CD14-positive monocyte (primary cell): ENCODE measurements around the gene LAMB3. TPM values are rescaled to one million over a fixed set of nuclear protein-coding genes. Genes with fewer than 3 reads are reported as not detected.

ENCODE experiments used
- DNase-seq, 3 donors: peaks; one replicate each; pipeline ENCODE4 v3.0.0-alpha.2; 2011 to 2022
- H2AFZ ChIP-seq: 2 replicates; pipeline ENCODE4 v1.6.0; 2012; ENCODE audit warnings: mild to moderate bottlenecking, low read depth, low read length, inconsistent platforms; ENCODE audit not compliant: insufficient read depth, poor library complexity, severe bottlenecking
- H3K27ac ChIP-seq, 2 donors: 1 replicate in 1 of 2; 2 replicates in 1 of 2; pipeline ENCODE4 v1.5.1; 2012 to 2013; ENCODE audit warnings: low read length in 2 of 2, control low read depth in 1 of 2, inconsistent platforms in 1 of 2, low read depth in 1 of 2, mild to moderate bottlenecking in 1 of 2
- H3K27me3 ChIP-seq, 2 donors: one replicate each; pipeline versions ENCODE4 v1.6.0 to v1.6.1; 2011 to 2013; ENCODE audit warnings: low read length in 2 of 2; ENCODE audit not compliant: control insufficient read depth in 2 of 2, insufficient read depth in 2 of 2
- H3K36me3 ChIP-seq, 2 donors: replicated peaks in 1 of 2; 1 replicate in 1 of 2; 2 replicates in 1 of 2; pipeline versions ENCODE4 v1.5.1 to v1.6.1; 2012 to 2013; ENCODE audit warnings: low read length in 2 of 2, control low read depth in 1 of 2, inconsistent platforms in 1 of 2, mild to moderate bottlenecking in 1 of 2; ENCODE audit not compliant: insufficient read depth in 2 of 2, control insufficient read depth in 1 of 2
- H3K4me1 ChIP-seq, 2 donors: 1 replicate in 1 of 2; 2 replicates in 1 of 2; pipeline versions ENCODE4 v1.5.1 to v1.6.1; 2012 to 2013; ENCODE audit warnings: low read length in 2 of 2, control low read depth in 1 of 2, inconsistent platforms in 1 of 2, mild to moderate bottlenecking in 1 of 2, moderate library complexity in 1 of 2; ENCODE audit not compliant: insufficient read depth in 2 of 2, control insufficient read depth in 1 of 2
- H3K4me2 ChIP-seq: replicated peaks from 2 replicates; pipeline ENCODE3; 2012; ENCODE audit warnings: low read length, moderate library complexity, mild to moderate bottlenecking; ENCODE audit not compliant: poor library complexity, severe bottlenecking; ENCODE audit errors: extremely low read depth
- H3K4me3 ChIP-seq, 3 experiments: fragments of 200-600 bp in 1 of 3; sonication (generic) in 1 of 3; replicated peaks in 1 of 3; 1 replicate in 2 of 3; 2 replicates in 1 of 3; pipeline ENCODE4 v1.5.1; 2011 to 2013; ENCODE audit warnings: low read length in 3 of 3, mild to moderate bottlenecking in 3 of 3, control low read depth in 2 of 3, low read depth in 2 of 3, inconsistent platforms in 1 of 3, moderate library complexity in 1 of 3
- H3K79me2 ChIP-seq: 2 replicates; pipeline ENCODE4 v1.6.0; 2012; ENCODE audit warnings: mild to moderate bottlenecking, control low read depth, inconsistent platforms, low read length, moderate library complexity; ENCODE audit not compliant: insufficient read depth
- H3K9ac ChIP-seq: 2 replicates; pipeline ENCODE4 v1.6.0; 2017; ENCODE audit warnings: low read length, mild to moderate bottlenecking; ENCODE audit not compliant: insufficient read depth, poor library complexity, severe bottlenecking
- H3K9me3 ChIP-seq, 2 donors: replicated peaks in 1 of 2; 1 replicate in 1 of 2; 2 replicates in 1 of 2; pipeline versions ENCODE4 v1.5.1 to v1.6.1; 2012 to 2013; ENCODE audit warnings: low read length in 2 of 2, control low read depth in 1 of 2; ENCODE audit not compliant: control insufficient read depth in 1 of 2, insufficient read depth in 1 of 2
- H4K20me1 ChIP-seq: 2 replicates; pipeline ENCODE4 v1.6.0; 2012; ENCODE audit warnings: mild to moderate bottlenecking, low read length, control low read depth, moderate library complexity; ENCODE audit not compliant: insufficient read depth
- H3K27ac Mint-ChIP-seq, 7 donors: one replicate each; pipeline ENCODE4 v1.8.0; 2020; ENCODE audit warnings: mild to moderate bottlenecking in 7 of 7, mixed read lengths in 7 of 7, moderate library complexity in 6 of 7, inconsistent platforms in 2 of 7
- H3K27me3 Mint-ChIP-seq, 3 donors: one replicate each; pipeline ENCODE4 v1.8.0; 2021 to 2022; ENCODE audit warnings: low read depth in 3 of 3, mild to moderate bottlenecking in 3 of 3, mixed read lengths in 3 of 3, moderate library complexity in 3 of 3, inconsistent platforms in 1 of 3
- H3K36me3 Mint-ChIP-seq, 2 donors: one replicate each; pipeline ENCODE4 v1.8.0; 2020; ENCODE audit warnings: mixed read lengths in 2 of 2, inconsistent platforms in 1 of 2, mild to moderate bottlenecking in 1 of 2
- H3K4me1 Mint-ChIP-seq: one replicate; pipeline ENCODE4 v1.8.0; 2020; ENCODE audit warnings: mild to moderate bottlenecking, mixed read lengths
- H3K4me3 Mint-ChIP-seq, 2 donors: one replicate each; pipeline ENCODE4 v1.8.0; 2020; ENCODE audit warnings: mild to moderate bottlenecking in 2 of 2, mixed read lengths in 2 of 2, moderate library complexity in 1 of 2
- H3K9me3 Mint-ChIP-seq, 7 donors: one replicate each; pipeline ENCODE4 v1.8.0; 2020 to 2022; ENCODE audit warnings: mixed read lengths in 7 of 7, mild to moderate bottlenecking in 6 of 7, moderate library complexity in 6 of 7, inconsistent platforms in 2 of 7
- CTCF ChIP-seq: fragments of 200-600 bp; IDR thresholded peaks from one replicate; pipeline ENCODE4 v1.8.0; 2022; ENCODE audit warnings: antibody characterized with exemption, mild to moderate bottlenecking
- WGBS: methylation state at CpG from one replicate; pipeline ENCODE4 v1.1.5; 2013; ENCODE audit warnings: missing lambda C conversion rate; ENCODE audit not compliant: insufficient coverage; 5-methylcytosine and 5-hydroxymethylcytosine counted together
- intact Hi-C, 2 donors: fragments of 100-400 bp; cut with micrococcal nuclease; formaldehyde crosslinking; loops; one replicate each; pipeline versions ENCODE4 v1.15.0 to v1.15.1; 2023
- polyA plus RNA-seq, 3 donors: library from polyadenylated mRNA; depleted of rRNA in 1 of 3; unstranded in 2 of 3; stranded (reverse) in 1 of 3; fragments of 300-500 nt in 2 of 3; fragments of >200 nt in 1 of 3; fragmentation: Illumina TruSeq in 2 of 3; gene quantifications; 1 replicate in 2 of 3; 2 replicates in 1 of 3; pipeline ENCODE4 v1.2.3, GENCODE V29; 2012 to 2021

The LAMB3 gene
- polyA plus RNA-seq, 3 donors, result 0.29 to 0.67 (median 0.30) TPM

GRCh38 chr1:209628618-209629299, 23.5 kb downstream of the LAMB3 start:
- no peaks in the 10 kb centered on the region for H3K79me2 ChIP-seq
- no peak overlapping the region for H3K9ac ChIP-seq
- Mint-ChIP-seq H3K27me3 (peaks cover 22 to 36% (median 30%) of the 10 kb centered on the region in 3 donors), H3K4me3 (peak overlapping the region in 1 of 2 donors; percentile 51), H3K9me3 (peaks cover 0 to 8% (median 4%) of the 10 kb centered on the region in 7 donors), H3K36me3 (no peaks in the 10 kb centered on the region), H3K27ac (peak overlapping the region in 2 of 7 donors; percentile 22 to 28), H3K4me1 (peaks cover 36% of the 10 kb centered on the region)
- no peak overlapping the region for H3K4me3 ChIP-seq
- H3K27me3 ChIP-seq, result peaks cover 0 to 18% of the 10 kb centered on the region in 2 donors
- H4K20me1 ChIP-seq, result no peaks in the 10 kb centered on the region
- H3K27ac ChIP-seq, result no peak overlapping the region
- no peak overlapping the region for H3K4me2 ChIP-seq
- H3K4me1 ChIP-seq, result peaks cover 20% of the 10 kb centered on the region in 2 donors
- no peak for TF ChIP-seq CTCF
- intact Hi-C loops, result loop anchor here in 1 of 2 donors (5.0 to 10.0 kb wide), 3 partner anchors 46 to 64 kb away; partner anchors contain the start of gene G0S2
- no peak for DNase-seq
- no peaks in the 10 kb centered on the region for H3K36me3 ChIP-seq
- H2AFZ ChIP-seq, result no peak overlapping the region
- 100% methylated on average over 1 of the region's 7 CpGs for WGBS
- no peaks in the 10 kb centered on the region for H3K9me3 ChIP-seq

GRCh38 chr1:209627732-209628196, 24.5 kb downstream of the LAMB3 start:
- H3K36me3 ChIP-seq, result no peaks in the 10 kb centered on the region
- H3K27me3 ChIP-seq, result peaks cover 0 to 15% of the 10 kb centered on the region in 2 donors
- H3K27ac Mint-ChIP-seq, result peak overlapping the region in 5 of 7 donors; percentile 72 to 86 (median 84)
- intact Hi-C loops, result loop anchor here in 1 of 2 donors (5.0 to 10.0 kb wide), 3 partner anchors 47 to 65 kb away; partner anchors contain the start of gene G0S2
- H4K20me1 ChIP-seq, result no peaks in the 10 kb centered on the region
- H3K9me3 ChIP-seq, result no peaks in the 10 kb centered on the region
- H3K4me3 ChIP-seq, result no peak overlapping the region
- 39% methylated on average over 16 of the region's 16 CpGs for WGBS
- H3K36me3 Mint-ChIP-seq, result no peaks in the 10 kb centered on the region
- H2AFZ ChIP-seq, result peak overlapping the region; percentile 64
- peak; percentile 58 to 80 (median 69) for DNase-seq
- H3K4me3 Mint-ChIP-seq, result peak overlapping the region in 1 of 2 donors; percentile 59
- H3K4me1 ChIP-seq, result peaks cover 20% of the 10 kb centered on the region in 2 donors
- no peaks in the 10 kb centered on the region for H3K79me2 ChIP-seq
- H3K27me3 Mint-ChIP-seq, result peaks cover 18 to 40% (median 33%) of the 10 kb centered on the region in 3 donors
- H3K4me1 Mint-ChIP-seq, result peaks cover 27% of the 10 kb centered on the region
- peak; percentile 99 for TF ChIP-seq CTCF
- peaks cover 0 to 8% (median 4%) of the 10 kb centered on the region in 7 donors for H3K9me3 Mint-ChIP-seq
- no peak overlapping the region for H3K4me2 ChIP-seq
- H3K27ac ChIP-seq, result no peak overlapping the region
- no peak overlapping the region for H3K9ac ChIP-seq
